GM19193 (cell line): Measurements from ENCODE around the gene FUT1.

ENCODE experiments used
- POLR2A ChIP-seq: IDR thresholded peaks from 4 replicates; pipeline ENCODE4 v1.6.1; 2011; ENCODE audit not compliant: insufficient read depth, insufficient read length; ENCODE audit errors: extremely low read depth

The FUT1 gene

DNA sequence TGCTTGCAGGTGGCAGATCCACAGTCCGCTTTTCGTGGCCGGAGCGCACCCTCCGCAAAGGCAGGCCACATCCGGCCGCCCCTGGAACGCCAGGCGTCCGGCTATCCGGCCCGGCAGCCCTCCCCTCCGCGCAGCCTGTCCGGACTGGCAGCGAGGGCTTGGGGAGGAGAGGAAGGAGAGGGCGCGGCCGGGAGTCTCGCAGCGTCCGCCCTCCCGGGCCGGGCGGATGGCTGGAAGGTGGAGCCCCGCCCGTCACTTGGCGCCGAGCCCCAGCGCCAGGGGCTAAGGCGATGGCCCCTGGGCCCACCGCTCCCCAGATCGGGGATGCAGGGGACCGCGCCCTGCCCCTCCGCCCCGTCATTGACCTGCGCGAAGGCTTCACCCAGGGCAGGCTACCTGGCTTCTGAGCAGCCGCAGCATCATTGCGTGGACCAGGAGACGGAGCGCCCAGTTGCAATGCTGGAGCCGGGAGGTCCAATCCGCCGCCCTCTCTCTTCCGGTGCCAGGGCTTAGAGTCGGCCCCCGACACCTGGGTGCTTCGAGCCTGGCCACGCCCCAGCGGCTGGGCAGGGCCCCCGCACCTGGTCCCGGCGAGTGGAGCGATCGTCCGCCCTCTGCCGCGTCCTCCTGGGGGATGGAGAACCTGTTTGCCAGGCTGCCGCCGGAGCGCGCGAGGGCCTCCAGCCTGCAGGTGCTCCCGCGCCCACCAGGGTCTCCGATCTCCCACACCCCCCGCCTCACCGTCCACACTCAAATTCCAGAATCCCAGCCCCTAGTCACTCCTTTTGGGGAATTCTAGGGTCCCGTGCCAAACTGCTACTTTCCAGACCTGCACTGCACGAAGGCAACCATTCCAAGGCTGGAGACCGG lies at the start of gene FUT1:
TSS of gene FUT1 (minus strand) at position 146 of the 870 bp plus-strand sequence. CDS start 1,360 bp downstream, outside the sequence.
- TF ChIP-seq POLR2A: no peak

DNA sequence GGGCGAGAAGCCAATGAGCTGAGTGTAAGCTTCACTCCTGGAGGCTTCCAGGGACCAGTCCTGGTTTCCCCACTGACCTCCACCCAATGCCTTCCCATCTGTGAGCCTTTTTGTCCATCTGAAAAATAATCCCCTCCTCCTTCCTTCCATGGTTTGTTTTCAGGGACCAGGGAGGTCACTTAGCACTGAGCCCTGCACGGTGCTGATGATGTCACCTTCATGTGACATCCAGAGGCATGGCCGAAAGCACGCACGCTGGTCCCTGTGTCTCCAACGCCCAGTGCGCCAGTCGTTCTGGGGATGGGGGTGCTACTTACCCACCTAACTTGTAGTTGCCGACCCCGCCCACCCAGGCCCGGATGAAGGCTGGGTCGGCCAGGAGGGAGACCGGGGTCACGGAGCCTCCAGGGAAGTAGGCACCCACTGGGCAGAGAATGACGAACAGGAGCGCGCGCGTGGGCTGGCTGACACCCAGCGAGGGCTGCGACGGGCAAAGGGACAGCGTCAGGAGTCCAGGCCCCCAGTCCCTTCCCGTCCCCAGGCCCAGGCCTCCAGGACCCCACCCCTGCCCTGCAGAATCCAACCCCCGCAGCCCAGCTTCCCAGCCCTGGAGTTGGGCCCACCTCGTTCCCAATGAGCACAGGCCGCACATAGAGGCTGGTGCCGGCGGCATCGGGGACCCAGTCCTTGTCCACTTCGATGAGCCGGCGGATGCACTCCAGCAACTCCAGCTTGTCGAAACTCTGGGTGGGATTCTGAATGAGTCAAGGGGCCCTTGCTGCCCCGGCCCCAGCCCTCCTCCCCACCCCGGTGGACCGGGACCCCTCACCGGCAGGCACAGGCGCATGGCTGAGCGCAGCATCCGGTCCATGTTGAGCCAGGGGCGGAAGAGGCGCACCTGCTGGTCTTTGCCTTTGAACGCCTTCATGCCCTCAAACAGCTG lies 47.2 kb upstream of the FUT1 start:
- no peak for TF ChIP-seq POLR2A

DNA sequence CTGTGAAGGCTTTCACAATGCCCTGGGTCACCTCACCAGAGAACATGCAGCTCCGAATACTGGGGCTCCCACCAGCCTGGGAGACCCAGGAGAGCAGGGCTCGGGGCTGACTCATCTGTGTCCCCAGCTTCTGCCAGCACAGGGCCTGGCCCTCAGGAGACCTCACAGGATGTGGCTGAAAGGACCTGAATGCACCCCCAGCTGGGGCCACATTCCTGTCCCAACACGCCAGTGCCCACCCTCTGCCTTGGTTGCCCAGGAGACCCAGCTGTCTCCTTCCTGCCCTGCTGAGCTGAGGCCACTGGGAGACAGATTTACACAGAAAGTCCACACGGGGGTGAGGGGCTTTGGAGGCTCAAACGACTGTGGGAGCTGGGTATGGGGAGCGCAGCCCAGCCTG lies 46.5 kb upstream of the FUT1 start:
- no peak for TF ChIP-seq POLR2A

DNA sequence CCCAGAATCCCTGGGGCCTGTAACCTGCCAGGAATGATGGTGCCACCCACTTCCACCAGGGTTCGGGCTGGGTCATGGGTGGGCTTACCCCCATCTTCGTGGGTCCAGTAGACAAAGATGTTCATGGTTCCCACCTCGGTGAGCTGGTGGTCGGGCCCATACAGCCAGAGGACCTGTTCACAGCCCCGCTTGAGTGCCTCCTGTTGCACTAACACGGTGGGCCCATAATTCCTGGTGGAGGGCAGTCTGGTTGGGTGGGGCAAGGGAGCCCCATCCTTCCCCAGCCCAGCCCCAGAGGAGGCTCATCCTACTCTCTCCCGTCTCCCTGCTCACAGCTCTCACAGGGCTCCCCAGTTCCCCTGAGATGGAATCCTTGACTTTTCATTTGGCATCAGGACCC lies 44.7 kb upstream of the FUT1 start:
- no peak for TF ChIP-seq POLR2A

DNA sequence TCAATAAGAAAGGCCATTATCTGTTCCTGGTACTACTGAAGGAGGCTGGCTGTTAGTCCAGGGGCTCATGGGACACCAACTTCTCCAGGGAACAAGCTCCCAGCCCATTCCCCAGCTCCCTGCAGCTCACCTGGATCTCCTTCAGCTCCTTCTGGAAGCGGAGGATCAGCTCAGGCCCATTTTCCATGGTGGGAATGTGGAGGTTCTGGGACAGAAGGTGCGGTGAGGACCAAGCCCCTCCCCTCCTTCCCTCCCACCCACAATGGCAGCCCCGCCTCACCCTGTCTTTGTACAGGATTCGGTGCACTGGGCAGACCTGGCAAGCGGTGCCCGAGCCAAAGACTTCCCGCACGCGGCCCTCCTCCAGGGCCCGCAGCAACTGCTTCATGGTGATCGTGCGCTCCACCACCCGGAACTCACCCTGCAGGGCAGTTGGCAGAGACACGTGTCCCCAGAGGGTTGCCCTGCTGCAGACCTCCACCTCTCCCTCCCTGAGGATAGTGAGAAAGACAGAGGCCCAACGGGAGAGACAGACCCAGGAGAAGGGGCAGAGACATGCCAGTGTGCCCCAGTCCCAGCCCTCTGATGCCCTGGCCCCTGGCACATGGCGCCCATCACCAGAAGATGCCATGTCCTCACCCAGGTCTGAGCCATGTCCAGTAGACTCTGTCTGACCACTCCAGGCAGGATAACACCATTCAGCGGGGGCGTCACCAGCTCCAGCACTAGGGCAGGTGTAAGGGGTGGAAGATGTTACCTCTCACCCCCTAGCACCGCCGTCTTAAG lies 44.0 kb upstream of the FUT1 start:
- TF ChIP-seq POLR2A: no peak

DNA sequence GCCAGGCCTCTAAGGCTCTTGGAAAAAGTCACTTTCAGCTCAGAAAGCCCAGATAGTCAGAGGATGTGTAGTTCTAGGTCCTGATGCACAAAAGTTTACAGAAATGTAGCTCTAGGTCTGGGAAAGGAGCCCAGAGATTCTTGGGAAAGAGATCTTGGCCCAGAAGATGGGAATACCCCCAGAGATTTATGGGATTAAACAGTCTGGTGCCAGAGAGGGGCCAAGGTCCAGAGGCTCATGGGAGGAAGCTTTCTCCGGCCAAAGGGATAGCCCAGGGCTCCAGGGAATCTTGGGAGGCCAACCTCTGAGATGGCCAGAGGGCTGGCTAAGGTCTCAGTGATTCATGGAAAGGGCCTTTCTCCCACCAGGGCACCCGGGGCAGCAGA lies 43.2 kb upstream of the FUT1 start:
- TF ChIP-seq POLR2A: no peak

DNA sequence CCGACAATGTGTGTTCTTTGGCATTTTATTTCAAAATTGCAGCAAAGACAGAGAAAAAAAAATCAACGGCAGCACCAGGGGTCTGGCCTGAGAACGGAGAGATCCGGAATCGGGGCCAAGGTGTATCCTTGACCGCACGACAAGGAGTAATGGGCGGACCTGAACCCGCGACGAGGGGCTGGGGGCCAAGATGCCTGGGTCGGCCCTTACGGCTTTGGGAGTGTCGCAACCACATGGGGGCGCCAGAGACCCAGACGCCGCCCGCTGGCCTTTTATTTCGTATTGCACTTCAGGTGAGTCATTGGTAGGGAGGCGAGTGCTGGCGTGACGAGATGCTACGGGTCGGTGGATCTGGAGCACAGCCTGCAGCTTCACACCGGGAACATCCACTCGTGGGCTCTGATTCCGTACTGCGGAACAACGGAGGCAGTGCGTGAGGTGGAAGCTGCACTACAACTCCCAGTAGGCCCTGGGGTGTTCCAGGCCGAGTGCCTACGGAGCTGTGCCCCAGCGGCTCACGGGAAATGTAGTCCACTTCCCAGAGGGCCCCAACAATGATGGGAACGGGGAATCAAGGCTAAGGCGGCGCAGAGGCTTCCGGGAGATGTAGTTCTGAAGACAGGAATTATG lies 42.7 kb upstream of the FUT1 start:
- peak; percentile 30 for TF ChIP-seq POLR2A

DNA sequence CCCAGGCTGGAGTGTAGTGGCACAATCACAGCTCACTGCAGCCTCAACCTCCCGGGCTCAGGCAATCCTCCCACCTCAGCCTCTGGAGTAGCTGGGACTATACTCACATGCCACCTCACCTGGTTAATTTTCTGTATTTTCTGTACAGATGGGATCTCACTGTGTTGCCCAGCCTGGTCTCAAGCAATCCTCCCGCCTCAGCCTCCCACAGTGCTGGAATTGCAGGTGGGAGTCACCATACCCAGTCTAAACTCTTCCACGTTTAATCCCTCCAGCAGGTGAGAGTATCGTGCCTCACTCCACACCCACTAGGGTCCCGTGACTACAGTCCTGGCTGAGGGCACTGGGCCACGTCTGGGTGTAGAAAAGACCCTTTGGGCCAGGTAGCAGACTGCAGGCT lies 41.9 kb upstream of the FUT1 start:
- no peak for TF ChIP-seq POLR2A

DNA sequence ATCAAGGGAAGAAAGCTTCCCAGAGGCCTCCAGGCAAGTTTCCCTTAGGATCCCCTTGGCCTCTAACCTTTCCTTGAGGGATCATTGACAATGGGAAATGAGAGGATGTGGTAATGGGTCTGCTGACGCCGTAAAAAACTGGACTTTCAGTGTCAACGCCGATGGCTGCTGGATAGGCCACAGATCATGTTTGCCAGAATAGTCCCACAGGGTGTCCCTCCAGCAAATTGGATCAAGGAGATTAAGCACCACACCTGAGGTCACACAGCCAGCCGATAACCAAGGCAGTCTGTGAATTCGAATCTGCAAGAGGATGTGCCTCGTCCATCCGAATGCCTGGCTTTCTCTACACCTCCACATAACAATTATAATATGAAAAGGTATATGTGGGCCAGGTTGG lies 40.8 kb upstream of the FUT1 start:
- no peak for TF ChIP-seq POLR2A

DNA sequence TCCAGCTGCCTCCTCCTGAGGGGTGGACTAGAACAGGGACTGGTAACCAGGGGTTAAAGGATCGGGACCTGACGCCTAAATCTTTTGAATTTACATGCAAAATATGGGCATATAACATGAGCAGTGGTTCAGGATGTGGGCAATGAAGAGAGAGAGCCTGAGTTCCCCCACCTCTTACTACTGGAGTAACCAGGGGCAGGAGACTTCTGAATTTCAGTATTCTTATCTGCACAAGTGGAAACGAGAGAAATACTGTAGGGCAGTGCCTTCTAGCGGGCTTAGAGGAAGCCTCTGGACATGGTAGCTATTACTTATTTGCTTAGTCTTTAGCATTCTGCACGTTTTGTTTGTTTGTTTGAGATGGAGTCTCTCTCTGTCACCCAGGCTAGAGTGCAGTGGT lies 32.1 kb upstream of the FUT1 start:
- TF ChIP-seq POLR2A: no peak

DNA sequence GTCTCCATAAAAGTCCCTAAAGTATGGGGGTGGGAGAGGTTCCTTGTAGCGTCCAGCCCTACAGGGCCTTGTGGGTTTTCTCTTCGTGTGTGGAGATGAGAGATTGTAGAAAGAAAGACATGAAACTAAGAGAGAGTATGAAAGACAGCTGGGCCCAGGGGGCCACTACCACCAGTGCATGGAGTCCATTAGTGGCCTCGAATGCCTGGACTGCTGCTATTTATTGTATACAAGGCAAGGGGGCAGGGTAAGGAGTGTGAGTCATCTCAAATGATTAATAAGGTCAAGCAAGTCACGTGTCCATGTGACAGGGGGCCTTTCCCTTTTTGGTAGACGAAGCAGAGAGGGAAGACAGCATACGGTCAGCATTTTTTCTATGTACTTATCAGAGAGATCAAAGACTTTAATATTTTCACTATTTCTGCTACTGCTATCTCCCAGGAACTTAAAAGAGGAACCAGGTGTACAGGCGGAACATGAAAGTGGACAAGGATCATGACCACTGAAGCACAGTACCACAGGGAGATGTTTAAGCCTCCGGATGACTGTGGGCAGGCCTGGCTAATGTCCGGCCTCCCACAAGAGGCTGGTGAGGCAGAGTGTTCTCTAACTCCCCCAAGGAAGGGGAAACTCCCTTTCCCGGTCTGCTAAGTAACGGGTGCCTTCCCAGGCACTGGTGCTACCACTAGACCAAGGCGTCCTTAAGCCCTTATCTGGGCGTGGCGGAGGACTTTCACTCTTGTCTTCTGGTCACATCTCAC lies 28.4 kb upstream of the FUT1 start:
- no peak for TF ChIP-seq POLR2A

DNA sequence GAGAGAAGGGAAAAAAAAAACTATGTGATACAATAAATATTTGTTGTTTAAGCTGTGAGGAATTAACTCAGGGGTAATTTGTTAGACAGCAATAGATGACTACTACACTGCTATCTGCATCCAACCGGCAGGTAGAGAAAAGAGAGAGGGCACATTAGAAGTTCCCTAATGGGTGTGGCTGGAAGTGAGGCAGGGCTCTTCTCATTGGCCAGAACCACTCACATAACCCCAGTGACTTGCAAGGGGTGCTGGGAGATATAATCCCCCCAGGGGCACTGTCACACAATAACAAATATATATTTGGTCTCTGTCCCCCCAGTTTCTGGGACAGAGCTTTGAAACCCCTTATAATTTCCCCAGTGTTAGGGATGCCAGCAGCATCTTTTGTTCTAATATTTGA lies 27.2 kb upstream of the FUT1 start:
- no peak for TF ChIP-seq POLR2A

DNA sequence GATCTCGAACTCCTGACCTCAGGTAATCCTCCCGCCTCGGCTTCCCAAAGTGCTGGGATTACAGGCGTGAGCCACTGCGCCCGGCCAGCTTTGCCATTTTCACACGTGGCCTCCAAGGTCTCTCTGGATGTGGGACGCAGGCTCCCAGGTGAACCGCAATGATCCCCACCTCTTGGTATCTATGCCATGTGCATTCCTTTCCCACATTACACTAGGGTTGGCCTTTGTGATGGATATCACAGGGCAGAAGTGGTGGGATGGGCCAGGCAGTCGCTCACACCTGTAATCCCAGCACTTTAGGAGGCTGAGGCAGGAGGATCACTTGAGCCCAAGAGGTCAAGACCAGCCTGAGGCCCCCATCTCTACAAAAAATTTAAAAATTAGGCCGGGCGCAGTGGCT lies 25.3 kb upstream of the FUT1 start:
- TF ChIP-seq POLR2A: no peak

DNA sequence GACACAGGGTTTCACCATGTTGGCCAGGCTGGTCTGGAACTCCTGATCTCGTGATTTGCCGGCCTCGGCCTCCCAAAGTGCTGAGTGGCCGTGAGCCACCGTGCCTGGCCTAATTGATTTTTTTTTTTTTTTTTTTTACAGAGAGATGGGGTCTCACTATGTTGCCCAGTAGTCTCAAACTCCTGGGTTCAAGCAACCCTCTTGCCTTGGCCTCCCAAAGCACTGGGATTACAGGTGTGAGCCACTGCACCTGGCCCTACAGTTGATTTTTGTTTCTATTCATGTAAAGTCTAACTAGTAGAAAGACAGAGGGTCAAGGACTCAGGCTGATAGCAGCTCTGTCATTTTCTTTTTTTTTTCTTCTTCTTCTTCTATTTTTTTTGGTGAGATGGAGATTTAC lies 24.7 kb upstream of the FUT1 start:
- TF ChIP-seq POLR2A: no peak
